ENCODE results near the gene C3orf80. TPM values are rescaled to one million over a fixed set of nuclear protein-coding genes. Genes with fewer than 3 reads are reported as not detected.

C3orf80 gene
- total and polyA plus RNA-seq, 12 donors: 0.14 to 0.49 (median 0.24) TPM; not detected in 5

DNA sequence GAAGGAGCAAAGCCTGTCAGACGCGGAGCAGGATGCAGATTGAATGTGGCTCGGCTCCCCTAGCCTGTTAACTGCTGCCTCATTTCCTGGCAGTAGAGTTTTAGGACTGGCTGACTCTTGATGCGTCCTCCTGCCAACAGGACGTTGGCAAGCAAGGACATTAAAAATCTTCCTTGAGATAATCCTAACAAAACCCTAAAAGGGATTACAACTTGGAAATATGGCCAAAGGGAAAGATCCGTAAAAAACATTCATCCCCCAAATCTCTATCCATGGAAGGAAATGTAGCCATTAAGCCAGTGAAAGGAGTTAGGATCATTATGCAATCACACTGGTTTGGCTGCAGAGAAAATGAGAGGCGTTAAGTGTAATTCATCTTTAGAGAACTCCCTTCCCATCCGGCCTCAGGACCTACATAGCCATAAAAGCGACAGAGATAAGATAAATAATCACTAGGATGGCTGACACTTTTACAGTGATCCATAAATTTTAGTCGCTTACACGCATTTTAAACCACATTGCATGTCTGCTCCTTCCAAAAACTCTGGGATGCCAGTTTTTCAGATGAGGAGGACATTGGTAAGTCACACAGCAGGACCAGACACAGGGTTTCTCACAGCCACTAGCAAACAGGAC, 44.5 kb upstream of the C3orf80 start:
- TF ChIP-seq POLR2A (IDR thresholded peaks at IDR 0.05): no peak
- TF ChIP-seq, protein P1, sequence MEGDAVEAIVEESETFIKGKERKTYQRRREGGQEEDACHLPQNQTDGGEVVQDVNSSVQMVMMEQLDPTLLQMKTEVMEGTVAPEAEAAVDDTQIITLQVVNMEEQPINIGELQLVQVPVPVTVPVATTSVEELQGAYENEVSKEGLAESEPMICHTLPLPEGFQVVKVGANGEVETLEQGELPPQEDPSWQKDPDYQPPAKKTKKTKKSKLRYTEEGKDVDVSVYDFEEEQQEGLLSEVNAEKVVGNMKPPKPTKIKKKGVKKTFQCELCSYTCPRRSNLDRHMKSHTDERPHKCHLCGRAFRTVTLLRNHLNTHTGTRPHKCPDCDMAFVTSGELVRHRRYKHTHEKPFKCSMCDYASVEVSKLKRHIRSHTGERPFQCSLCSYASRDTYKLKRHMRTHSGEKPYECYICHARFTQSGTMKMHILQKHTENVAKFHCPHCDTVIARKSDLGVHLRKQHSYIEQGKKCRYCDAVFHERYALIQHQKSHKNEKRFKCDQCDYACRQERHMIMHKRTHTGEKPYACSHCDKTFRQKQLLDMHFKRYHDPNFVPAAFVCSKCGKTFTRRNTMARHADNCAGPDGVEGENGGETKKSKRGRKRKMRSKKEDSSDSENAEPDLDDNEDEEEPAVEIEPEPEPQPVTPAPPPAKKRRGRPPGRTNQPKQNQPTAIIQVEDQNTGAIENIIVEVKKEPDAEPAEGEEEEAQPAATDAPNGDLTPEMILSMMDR (IDR thresholded peaks at IDR 0.05): no peak
- Histone ChIP-seq H3K27ac (no peak overlapping the region), H3K36me3 (replicated peaks in 1 of 2) (no peaks in the 10 kb centered on the region), H3K9me3 (replicated peaks in 1 of 3) (no peaks in the 10 kb centered on the region), H3K27me3 (no peaks in the 10 kb centered on the region), H3K4me1 (replicated peaks in 1 of 2) (no peaks in the 10 kb centered on the region), H3K4me3 (no peak overlapping the region)
- WGBS, 4 donors: 17 to 30% (median 18%) methylated on average over 11 of the region's 11 CpGs
- intact Hi-C loops (cut with DNase I): no loop called here
- DNase-seq: peak in 1 of 7 donors; percentile 41

- DNase-seq: no peak
- Histone ChIP-seq H3K27me3 (no peaks in the 10 kb centered on the region), H3K27ac (no peak overlapping the region), H3K4me3 (no peak overlapping the region), H3K9me3 (replicated peaks in 1 of 3) (no peaks in the 10 kb centered on the region), H3K4me1 (replicated peaks in 1 of 2) (no peaks in the 10 kb centered on the region), H3K36me3 (replicated peaks in 1 of 2) (no peaks in the 10 kb centered on the region)
- whole genome bisulfite sequencing, 4 donors: 68 to 78% (median 70%) methylated on average over 4 of the region's 4 CpGs
- TF ChIP-seq, protein P1 (IDR thresholded peaks at IDR 0.05): no peak
- no peak for TF ChIP-seq POLR2A (IDR thresholded peaks at IDR 0.05)
- intact Hi-C loops (cut with DNase I): no loop called here
These were observed 41.7 kb upstream of the C3orf80 start for GRCh38 chr3:160183345-160184076.

DNA sequence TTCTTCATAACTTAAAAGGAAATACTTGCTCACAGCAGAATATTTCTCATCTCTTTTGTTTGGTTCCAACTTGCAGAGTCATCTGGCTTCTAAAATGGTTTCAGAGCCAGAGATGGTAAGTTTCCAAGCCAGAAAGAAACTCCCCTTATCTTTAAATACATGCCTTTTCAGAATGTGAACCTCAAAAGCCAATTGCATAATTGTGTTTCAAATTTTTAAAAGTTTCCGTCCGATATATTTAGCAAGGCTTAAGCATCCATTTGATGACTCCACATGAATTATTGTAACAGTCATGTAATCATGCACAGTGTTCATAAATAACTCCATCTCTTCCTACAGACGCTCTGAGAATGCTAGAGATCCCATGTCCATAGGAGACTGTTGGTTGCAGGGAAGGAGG, 40.6 kb upstream of the C3orf80 start:
- H3K4me1 ChIP-seq (replicated peaks in 1 of 2): no peaks in the 10 kb centered on the region
- no peaks in the 10 kb centered on the region for H3K9me3 ChIP-seq (replicated peaks in 1 of 3)
- no peak for TF ChIP-seq POLR2A (IDR thresholded peaks at IDR 0.05)
- TF ChIP-seq, protein P1 (IDR thresholded peaks at IDR 0.05): no peak
- no peaks in the 10 kb centered on the region for H3K36me3 ChIP-seq (replicated peaks in 1 of 2)
- DNase-seq: no peak
- no peak overlapping the region for H3K27ac ChIP-seq
- intact Hi-C loops (cut with DNase I): no loop called here
- no peaks in the 10 kb centered on the region for H3K27me3 ChIP-seq
- 50 to 66% (median 56%) methylated on average over 3 of the region's 3 CpGs for WGBS, 4 donors
- H3K4me3 ChIP-seq: no peak overlapping the region

DNA sequence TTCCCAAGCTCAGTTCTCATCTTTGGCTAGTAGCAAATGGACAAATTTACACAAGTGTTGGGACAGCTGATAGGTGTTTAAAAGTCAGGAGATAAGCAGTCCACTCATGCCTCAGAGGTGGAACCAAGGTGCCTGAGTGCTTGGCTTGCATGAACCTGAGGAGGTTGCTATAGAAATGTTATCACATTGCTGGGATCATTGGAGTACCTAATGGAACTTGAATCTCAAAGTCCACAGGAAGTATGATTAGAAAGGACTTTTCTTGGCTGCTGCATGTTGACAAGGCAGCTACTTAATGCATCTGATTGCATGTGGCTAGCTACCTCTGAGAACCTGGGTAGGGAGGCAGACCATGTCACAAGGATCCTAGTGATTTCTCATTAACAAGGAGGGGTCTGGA, 39.5 kb upstream of the C3orf80 start:
- peak in 1 of 7 donors; percentile 1 for DNase-seq
- Histone ChIP-seq H3K4me3 (no peak overlapping the region), H3K36me3 (replicated peaks in 1 of 2) (no peaks in the 10 kb centered on the region), H3K4me1 (replicated peaks in 1 of 2) (no peaks in the 10 kb centered on the region), H3K9me3 (replicated peaks in 1 of 3) (no peaks in the 10 kb centered on the region), H3K27me3 (no peaks in the 10 kb centered on the region), H3K27ac (no peak overlapping the region)
- TF ChIP-seq, protein P1 (IDR thresholded peaks at IDR 0.05): no peak
- no peak for TF ChIP-seq POLR2A (IDR thresholded peaks at IDR 0.05)
- intact Hi-C loops (cut with DNase I): no loop called here

All from adrenal gland (tissue), 12 donors.